ENCODE results near the gene APCDD1.

The APCDD1 gene

GRCh38 chr18:10521566-10521965 lies 67.1 kb downstream of the APCDD1 start:
- Histone ChIP-seq H3K9me3 (ENCODE audit: control insufficient read depth, low read length) (no peaks in the 10 kb centered on the region), H3K4me3 (ENCODE audit: insufficient read depth, low read depth, low read length, poor library complexity, severe bottlenecking) (no peak overlapping the region)

GRCh38 chr18:10522574-10522973 lies 68.1 kb downstream of the APCDD1 start:
- no peak overlapping the region for H3K27ac ChIP-seq (ENCODE audit: insufficient read depth, low read length, poor library complexity, severe bottlenecking)
- DNase-seq = no peak
- peaks cover 8% of the 10 kb centered on the region for H3K27me3 ChIP-seq (replicated peaks; ENCODE audit: control insufficient read depth, insufficient read depth, low read length, poor library complexity, severe bottlenecking)
- no peaks in the 10 kb centered on the region for H3K9me3 ChIP-seq (ENCODE audit: control insufficient read depth, low read length)
- no peaks in the 10 kb centered on the region for H3K36me3 ChIP-seq (ENCODE audit: control insufficient read depth, insufficient read depth, low read length)
- peaks cover 6% of the 10 kb centered on the region for H3K4me1 ChIP-seq (ENCODE audit: control insufficient read depth, insufficient read depth, low read length, poor library complexity, severe bottlenecking)
- no peak overlapping the region for H3K4me3 ChIP-seq (ENCODE audit: insufficient read depth, low read depth, low read length, poor library complexity, severe bottlenecking)

More at GRCh38 chr18:10521566-10521965, 67.1 kb downstream of the APCDD1 start:
- Histone ChIP-seq H3K27me3 (replicated peaks; ENCODE audit: control insufficient read depth, insufficient read depth, low read length, poor library complexity, severe bottlenecking) (peaks cover 8% of the 10 kb centered on the region), H3K4me1 (ENCODE audit: control insufficient read depth, insufficient read depth, low read length, poor library complexity, severe bottlenecking) (no peaks in the 10 kb centered on the region), H3K36me3 (ENCODE audit: control insufficient read depth, insufficient read depth, low read length) (no peaks in the 10 kb centered on the region), H3K27ac (ENCODE audit: insufficient read depth, low read length, poor library complexity, severe bottlenecking) (no peak overlapping the region)
- DNase-seq = no peak

- DNase-seq = no peak
- Histone ChIP-seq H3K9me3 (ENCODE audit: control insufficient read depth, low read length) (no peaks in the 10 kb centered on the region), H3K4me3 (ENCODE audit: insufficient read depth, low read depth, low read length, poor library complexity, severe bottlenecking) (no peak overlapping the region), H3K36me3 (ENCODE audit: control insufficient read depth, insufficient read depth, low read length) (no peaks in the 10 kb centered on the region), H3K27ac (ENCODE audit: insufficient read depth, low read length, poor library complexity, severe bottlenecking) (no peak overlapping the region), H3K4me1 (ENCODE audit: control insufficient read depth, insufficient read depth, low read length, poor library complexity, severe bottlenecking) (peaks cover 9% of the 10 kb centered on the region), H3K27me3 (replicated peaks; ENCODE audit: control insufficient read depth, insufficient read depth, low read length, poor library complexity, severe bottlenecking) (peaks cover 6% of the 10 kb centered on the region)
Observed at GRCh38 chr18:10523544-10523943, 69.1 kb downstream of the APCDD1 start.

- no peaks in the 10 kb centered on the region for H3K27me3 ChIP-seq (replicated peaks; ENCODE audit: control insufficient read depth, insufficient read depth, low read length, poor library complexity, severe bottlenecking)
- H3K36me3 ChIP-seq (ENCODE audit: control insufficient read depth, insufficient read depth, low read length) = no peaks in the 10 kb centered on the region
- H3K4me3 ChIP-seq (ENCODE audit: insufficient read depth, low read depth, low read length, poor library complexity, severe bottlenecking) = peak overlapping the region; percentile 62
- no peak overlapping the region for H3K27ac ChIP-seq (ENCODE audit: insufficient read depth, low read length, poor library complexity, severe bottlenecking)
- no peak for DNase-seq
- H3K4me1 ChIP-seq (ENCODE audit: control insufficient read depth, insufficient read depth, low read length, poor library complexity, severe bottlenecking) = peaks cover 9% of the 10 kb centered on the region
- H3K9me3 ChIP-seq (ENCODE audit: control insufficient read depth, low read length) = no peaks in the 10 kb centered on the region
Observed at GRCh38 chr18:10524507-10525370, 70.3 kb downstream of the APCDD1 start.

GRCh38 chr18:10525371-10525691 lies 70.9 kb downstream of the APCDD1 start:
- Histone ChIP-seq H3K27ac (ENCODE audit: insufficient read depth, low read length, poor library complexity, severe bottlenecking) (peak overlapping the region; percentile 73), H3K36me3 (ENCODE audit: control insufficient read depth, insufficient read depth, low read length) (no peaks in the 10 kb centered on the region), H3K4me1 (ENCODE audit: control insufficient read depth, insufficient read depth, low read length, poor library complexity, severe bottlenecking) (peaks cover 9% of the 10 kb centered on the region), H3K4me3 (ENCODE audit: insufficient read depth, low read depth, low read length, poor library complexity, severe bottlenecking) (peak overlapping the region; percentile 62), H3K27me3 (replicated peaks; ENCODE audit: control insufficient read depth, insufficient read depth, low read length, poor library complexity, severe bottlenecking) (no peaks in the 10 kb centered on the region), H3K9me3 (ENCODE audit: control insufficient read depth, low read length) (no peaks in the 10 kb centered on the region)
- no peak for DNase-seq

- Histone ChIP-seq H3K4me1 (ENCODE audit: control insufficient read depth, insufficient read depth, low read length, poor library complexity, severe bottlenecking) (peaks cover 9% of the 10 kb centered on the region), H3K36me3 (ENCODE audit: control insufficient read depth, insufficient read depth, low read length) (no peaks in the 10 kb centered on the region), H3K27ac (ENCODE audit: insufficient read depth, low read length, poor library complexity, severe bottlenecking) (peak within 1 kb of the TSS; percentile 73), H3K9me3 (ENCODE audit: control insufficient read depth, low read length) (no peaks in the 10 kb centered on the region), H3K4me3 (ENCODE audit: insufficient read depth, low read depth, low read length, poor library complexity, severe bottlenecking) (peak within 1 kb of the TSS; percentile 62), H3K27me3 (replicated peaks; ENCODE audit: control insufficient read depth, insufficient read depth, low read length, poor library complexity, severe bottlenecking) (no peaks in the 10 kb centered on the region)
- DNase-seq = peak; percentile 86 to 88 (median 87)
Observed at GRCh38 chr18:10525697-10526560, 71.5 kb downstream of the APCDD1 start, which contains the start of gene NAPG. TSS of gene NAPG (plus strand) at chr18:10526027. CDS start at chr18:10526103, 76 bp downstream.

GRCh38 chr18:10526561-10526949 lies 72.1 kb downstream of the APCDD1 start:
- no peak for DNase-seq
- Histone ChIP-seq H3K27me3 (replicated peaks; ENCODE audit: control insufficient read depth, insufficient read depth, low read length, poor library complexity, severe bottlenecking) (no peaks in the 10 kb centered on the region), H3K9me3 (ENCODE audit: control insufficient read depth, low read length) (no peaks in the 10 kb centered on the region), H3K27ac (ENCODE audit: insufficient read depth, low read length, poor library complexity, severe bottlenecking) (peak overlapping the region; percentile 73), H3K36me3 (ENCODE audit: control insufficient read depth, insufficient read depth, low read length) (no peaks in the 10 kb centered on the region), H3K4me1 (ENCODE audit: control insufficient read depth, insufficient read depth, low read length, poor library complexity, severe bottlenecking) (peaks cover 9% of the 10 kb centered on the region), H3K4me3 (ENCODE audit: insufficient read depth, low read depth, low read length, poor library complexity, severe bottlenecking) (peak overlapping the region; percentile 62)

- H3K4me1 ChIP-seq (ENCODE audit: control insufficient read depth, insufficient read depth, low read length, poor library complexity, severe bottlenecking) = peaks cover 9% of the 10 kb centered on the region
- no peaks in the 10 kb centered on the region for H3K36me3 ChIP-seq (ENCODE audit: control insufficient read depth, insufficient read depth, low read length)
- H3K27ac ChIP-seq (ENCODE audit: insufficient read depth, low read length, poor library complexity, severe bottlenecking) = no peak overlapping the region
- DNase-seq = no peak
- H3K27me3 ChIP-seq (replicated peaks; ENCODE audit: control insufficient read depth, insufficient read depth, low read length, poor library complexity, severe bottlenecking) = no peaks in the 10 kb centered on the region
- no peaks in the 10 kb centered on the region for H3K9me3 ChIP-seq (ENCODE audit: control insufficient read depth, low read length)
- H3K4me3 ChIP-seq (ENCODE audit: insufficient read depth, low read depth, low read length, poor library complexity, severe bottlenecking) = no peak overlapping the region
Observed at GRCh38 chr18:10528439-10528838, 74.0 kb downstream of the APCDD1 start.

- no peak for DNase-seq
- no peak overlapping the region for H3K4me3 ChIP-seq (ENCODE audit: insufficient read depth, low read depth, low read length, poor library complexity, severe bottlenecking)
- H3K27me3 ChIP-seq (replicated peaks; ENCODE audit: control insufficient read depth, insufficient read depth, low read length, poor library complexity, severe bottlenecking) = no peaks in the 10 kb centered on the region
- no peaks in the 10 kb centered on the region for H3K9me3 ChIP-seq (ENCODE audit: control insufficient read depth, low read length)
- no peaks in the 10 kb centered on the region for H3K36me3 ChIP-seq (ENCODE audit: control insufficient read depth, insufficient read depth, low read length)
- no peak overlapping the region for H3K27ac ChIP-seq (ENCODE audit: insufficient read depth, low read length, poor library complexity, severe bottlenecking)
- H3K4me1 ChIP-seq (ENCODE audit: control insufficient read depth, insufficient read depth, low read length, poor library complexity, severe bottlenecking) = peaks cover 9% of the 10 kb centered on the region
Observed at GRCh38 chr18:10530002-10530401, 75.6 kb downstream of the APCDD1 start.

GRCh38 chr18:10530852-10531251 lies 76.4 kb downstream of the APCDD1 start:
- Histone ChIP-seq H3K36me3 (ENCODE audit: control insufficient read depth, insufficient read depth, low read length) (no peaks in the 10 kb centered on the region), H3K27ac (ENCODE audit: insufficient read depth, low read length, poor library complexity, severe bottlenecking) (no peak overlapping the region), H3K4me3 (ENCODE audit: insufficient read depth, low read depth, low read length, poor library complexity, severe bottlenecking) (no peak overlapping the region), H3K27me3 (replicated peaks; ENCODE audit: control insufficient read depth, insufficient read depth, low read length, poor library complexity, severe bottlenecking) (no peaks in the 10 kb centered on the region), H3K4me1 (ENCODE audit: control insufficient read depth, insufficient read depth, low read length, poor library complexity, severe bottlenecking) (peaks cover 9% of the 10 kb centered on the region), H3K9me3 (ENCODE audit: control insufficient read depth, low read length) (no peaks in the 10 kb centered on the region)
- no peak for DNase-seq

Measured in effector memory CD4-positive, alpha-beta T cell (primary cell).